Left forelimb (tissue), 1 donor: Measurements from ENCODE around the gene YEATS4.
A peak's percentile ranks its signal among the peaks of the same experiment; 100 is the strongest.

Source experiments
- DNase-seq: peaks from one replicate; pipeline ENCODE4 v3.0.0-alpha.2; 2018; ENCODE audit warnings: low spot score

The YEATS4 gene

DNA sequence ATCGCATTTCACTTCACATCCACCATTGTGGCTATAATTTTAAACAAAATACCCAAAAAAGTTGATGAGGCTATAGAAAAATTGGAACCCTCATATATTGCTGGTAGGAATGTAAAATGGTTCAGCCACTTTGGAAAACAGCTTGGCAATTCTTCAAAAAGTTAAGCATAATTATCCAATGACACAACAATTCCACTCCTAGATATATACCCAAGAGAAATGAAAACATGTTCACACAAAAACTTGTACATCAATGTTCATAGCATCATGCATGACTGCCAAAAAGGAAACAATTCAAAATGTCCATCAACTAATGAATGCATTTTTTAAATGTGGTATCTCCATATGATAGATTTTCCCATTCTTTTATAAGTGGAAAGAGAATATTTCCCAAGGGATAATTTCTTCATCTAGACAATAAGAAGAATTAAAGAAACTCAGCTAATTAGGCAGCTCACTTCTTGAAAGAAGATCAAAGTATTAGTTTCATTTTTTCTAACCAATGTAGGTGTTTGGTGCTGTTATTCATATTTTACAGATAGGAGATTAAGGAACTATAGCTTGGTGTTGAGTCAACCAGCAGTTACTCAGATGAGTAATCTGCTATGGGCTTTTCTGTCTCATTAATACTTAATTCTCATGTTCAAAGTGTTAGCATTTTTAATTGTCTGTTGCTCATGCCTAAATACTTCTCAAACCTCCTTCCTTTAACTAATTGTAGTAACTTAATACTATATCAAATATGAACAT is 32.8 kb downstream of the YEATS4 start:
- DNase-seq: no peak

DNA sequence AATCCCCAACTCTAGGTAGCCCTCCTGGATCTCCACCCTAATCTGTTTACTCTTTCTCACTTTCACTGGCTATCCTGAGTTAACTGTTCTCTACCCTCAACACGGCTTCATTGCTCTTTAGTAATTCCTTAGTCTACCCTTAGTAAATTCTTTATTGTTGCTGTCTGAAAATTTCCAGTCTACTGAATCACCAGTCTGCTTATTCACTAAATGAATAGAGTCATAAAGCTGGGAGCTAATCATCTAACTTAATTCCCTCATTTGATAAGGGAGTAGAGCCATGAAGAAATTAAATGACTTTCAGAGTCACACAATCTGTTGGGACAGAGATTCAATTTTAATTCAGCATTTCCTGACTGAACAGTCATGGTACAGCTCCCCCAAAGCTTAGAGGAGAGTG is 36.5 kb downstream of the YEATS4 start:
- no peak for DNase-seq

DNA sequence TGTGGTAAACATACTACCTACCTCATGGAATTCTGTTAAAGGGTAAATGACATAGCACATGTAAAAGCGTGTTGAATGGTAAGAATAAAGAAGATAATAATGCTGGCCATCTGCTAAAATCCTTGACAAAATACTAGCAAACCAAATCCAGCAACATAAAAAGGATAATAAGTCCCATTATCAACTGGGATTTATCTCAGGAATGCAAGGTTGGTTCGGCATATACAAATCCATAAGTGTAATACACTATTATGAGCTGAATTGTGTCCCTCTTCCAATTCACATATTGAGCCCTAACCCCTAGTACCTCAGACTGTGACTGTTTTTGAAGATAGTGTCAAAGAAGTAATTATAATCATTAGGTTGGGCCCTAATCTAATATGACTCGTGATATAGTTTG is 37.4 kb downstream of the YEATS4 start:
- DNase-seq: no peak

DNA sequence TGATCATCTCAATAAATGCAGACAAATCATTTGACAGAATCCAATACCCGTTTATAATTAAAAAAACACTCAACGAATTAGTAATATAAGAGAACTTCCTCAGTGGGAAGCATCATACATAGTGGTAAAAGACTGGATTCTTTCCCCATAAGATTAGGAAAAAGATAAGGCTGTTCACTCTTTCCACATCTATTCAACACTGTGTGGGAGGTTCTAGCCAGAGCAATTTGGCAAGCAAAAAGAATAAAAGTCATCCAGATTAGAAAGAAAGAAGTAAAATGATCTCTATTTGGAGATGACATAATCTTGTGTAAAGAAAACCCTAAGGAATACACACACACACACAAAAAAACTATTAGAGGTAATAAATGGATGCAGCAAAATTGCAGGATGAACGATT is 38.4 kb downstream of the YEATS4 start:
- DNase-seq: no peak

DNA sequence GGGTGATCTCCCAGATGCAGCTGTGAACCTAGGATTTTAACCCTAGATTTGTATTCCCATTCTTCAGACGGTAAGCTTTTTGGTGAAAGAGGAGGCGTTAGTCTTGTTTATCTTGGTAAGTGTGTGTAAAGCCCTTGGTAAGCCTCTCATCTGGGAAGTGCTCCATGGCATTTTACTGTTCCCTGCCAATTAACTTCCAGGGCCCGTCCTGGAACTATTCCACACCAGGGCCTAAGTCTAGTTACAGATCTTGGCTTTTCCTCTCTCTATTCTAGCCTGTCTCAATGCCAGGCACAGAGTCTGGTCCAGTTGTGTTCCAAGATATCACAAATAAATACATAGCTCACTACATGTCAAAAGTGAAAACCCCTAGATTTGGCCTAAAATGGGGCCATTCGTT is 42.4 kb downstream of the YEATS4 start:
- DNase-seq: no peak

DNA sequence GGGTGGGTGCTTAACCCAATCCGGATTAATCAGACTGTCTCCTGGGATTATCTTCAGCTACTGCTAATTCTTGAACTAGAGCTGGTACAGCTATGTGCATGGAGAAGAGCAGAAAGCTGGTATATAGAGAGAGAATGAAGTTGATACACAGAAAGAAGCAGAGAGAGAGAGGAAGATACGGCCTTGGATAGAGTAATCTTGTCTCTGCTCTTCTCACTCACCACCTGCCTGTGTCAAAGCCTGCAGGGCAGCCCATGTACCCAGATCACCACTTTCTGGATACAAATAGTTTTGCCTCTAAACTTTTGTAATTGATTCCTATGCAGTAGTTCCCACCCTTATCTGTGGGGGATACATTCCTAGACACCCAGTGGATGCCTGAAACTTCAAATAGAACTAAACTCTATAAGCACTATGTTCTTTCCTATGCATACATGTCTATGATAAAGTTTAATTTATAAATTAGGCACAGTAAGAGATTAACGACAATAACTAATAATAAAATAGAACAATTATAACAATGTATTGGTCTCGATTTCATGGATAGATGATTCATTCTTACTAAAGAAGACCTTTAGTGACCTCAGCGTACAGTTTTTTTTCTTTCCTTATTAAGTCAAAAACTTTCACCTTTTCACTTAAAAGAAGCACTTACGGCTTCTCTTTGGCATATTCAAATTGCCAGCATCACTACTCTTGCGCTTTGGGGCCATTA is 45.5 kb downstream of the YEATS4 start:
- no peak for DNase-seq

DNA sequence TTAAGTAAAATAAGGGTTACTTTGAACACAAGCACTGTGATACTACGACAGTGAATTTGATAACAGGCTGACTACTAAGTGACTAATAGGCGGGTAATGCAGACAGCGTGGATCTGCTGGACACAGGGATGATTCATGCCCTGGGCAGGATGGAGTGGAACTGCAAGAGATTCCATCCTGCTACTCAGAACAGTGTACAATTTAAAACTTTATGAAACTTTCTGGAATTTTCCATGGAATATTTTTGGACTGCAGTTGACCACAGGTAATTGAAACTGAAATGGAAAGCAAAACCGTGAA is 46.0 kb downstream of the YEATS4 start:
- DNase-seq: no peak

DNA sequence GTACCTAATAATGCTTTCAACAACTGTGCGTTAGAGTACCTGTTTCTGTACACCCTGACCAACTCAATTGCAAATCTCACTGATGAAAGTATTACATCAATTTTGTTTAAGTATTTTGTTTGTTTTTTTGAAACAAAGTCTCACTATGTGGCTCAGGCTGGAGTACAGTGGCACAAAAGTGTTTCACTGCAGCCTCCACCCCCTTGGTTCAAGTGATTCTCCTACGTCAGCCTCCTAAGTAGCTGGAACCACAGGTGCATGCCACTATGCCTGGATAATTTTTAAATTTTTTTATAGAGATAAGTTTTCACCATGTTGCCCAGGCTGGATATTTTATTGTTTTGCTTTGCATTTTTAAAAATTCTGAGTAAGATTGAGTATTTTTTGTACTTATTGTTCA is 46.7 kb downstream of the YEATS4 start:
- DNase-seq: no peak

DNA sequence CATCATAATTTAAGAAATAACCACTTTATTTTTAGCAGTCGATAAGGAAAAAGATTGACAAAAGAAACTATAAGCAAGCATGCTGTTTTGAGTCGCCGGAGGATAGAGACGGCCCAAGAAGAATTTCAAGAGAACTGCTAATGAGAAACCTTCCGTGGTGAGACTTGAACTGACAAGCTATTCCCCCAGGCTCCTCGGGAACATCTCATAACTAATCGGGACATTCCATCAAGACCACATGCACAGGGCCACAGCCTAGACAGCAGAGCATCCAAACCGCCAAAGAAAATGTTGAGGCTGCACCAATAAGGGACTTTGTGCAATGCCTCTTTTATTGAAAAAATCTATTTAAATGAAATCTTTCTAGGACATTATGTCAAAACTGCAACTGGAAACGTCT is 51.0 kb downstream of the YEATS4 start:
- DNase-seq: no peak

DNA sequence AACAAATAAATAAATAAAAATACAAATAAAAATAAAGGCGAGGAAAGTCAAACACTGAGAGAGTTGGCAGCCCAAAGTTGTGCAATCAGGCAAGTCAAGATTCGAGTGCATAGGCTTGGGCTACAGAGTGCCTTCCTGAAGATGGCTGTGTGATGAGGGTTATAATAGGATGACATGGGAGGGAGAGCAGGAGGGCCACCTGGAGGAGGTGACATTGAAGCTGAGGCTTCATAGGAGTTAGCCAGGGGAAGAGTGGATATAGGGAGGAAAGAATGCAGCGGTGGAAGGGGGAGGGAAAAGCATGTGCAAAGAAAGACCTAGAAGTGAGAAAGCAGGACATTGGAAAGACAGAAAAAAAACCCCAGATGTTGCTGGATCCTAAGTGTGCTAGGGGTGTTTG is 53.1 kb downstream of the YEATS4 start:
- DNase-seq: no peak

DNA sequence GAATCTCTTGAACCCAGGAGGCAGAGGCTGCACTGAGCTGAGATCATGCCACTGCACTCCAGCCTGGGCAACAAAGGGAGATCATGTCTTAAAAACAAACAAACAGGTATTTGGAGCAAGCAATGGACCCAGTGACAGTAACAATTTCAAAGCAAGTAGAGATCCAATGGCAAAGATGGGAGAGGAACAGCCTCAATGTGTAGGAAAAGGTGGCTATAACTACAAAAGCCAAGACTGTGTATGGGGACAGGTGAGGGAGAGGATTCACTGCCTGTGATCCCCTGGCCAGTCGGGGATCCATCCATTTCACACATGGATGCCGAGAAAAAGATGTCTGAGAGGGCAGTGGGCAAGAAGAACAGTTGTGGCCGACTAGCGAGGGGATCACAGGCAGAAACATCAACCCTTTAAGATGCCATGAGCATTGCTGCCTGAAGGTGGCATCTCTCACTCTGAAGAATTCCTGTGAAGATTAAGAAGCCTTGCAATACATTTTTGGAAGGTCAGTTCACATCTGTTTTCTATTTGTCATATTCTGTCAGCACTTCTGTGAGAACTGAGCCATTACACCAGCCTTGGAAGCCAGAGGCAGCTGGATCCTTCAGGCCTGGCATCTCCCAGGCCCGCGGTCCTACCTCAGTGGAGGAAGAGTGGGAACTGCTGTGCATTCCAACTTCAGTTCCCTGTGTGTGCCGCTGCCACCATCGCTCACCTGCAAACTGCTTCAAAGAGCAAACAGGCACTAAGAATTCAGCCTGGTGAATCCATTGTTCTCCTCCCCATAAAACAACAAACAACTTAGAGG is 56.1 kb downstream of the YEATS4 start:
- peak; percentile 66 for DNase-seq

DNA sequence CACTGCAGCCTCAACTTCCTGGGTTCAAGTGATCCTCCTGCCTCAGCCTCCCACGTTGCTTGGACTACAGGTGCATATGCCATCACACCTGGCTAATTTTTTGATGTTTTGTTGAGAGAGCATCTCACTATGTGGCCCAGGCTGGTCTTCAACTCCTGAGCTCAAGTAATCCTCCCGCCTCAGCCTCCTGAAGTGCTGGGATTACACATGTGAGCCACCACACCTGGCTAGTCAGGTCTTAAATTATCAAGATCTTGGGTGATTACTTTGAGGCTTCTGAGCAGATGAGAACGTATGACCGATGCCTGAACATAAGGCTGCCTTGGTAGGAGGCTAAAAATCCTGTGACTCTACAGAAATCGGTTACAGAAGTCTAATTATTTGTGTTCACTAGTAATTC is 57.7 kb downstream of the YEATS4 start:
- no peak for DNase-seq

DNA sequence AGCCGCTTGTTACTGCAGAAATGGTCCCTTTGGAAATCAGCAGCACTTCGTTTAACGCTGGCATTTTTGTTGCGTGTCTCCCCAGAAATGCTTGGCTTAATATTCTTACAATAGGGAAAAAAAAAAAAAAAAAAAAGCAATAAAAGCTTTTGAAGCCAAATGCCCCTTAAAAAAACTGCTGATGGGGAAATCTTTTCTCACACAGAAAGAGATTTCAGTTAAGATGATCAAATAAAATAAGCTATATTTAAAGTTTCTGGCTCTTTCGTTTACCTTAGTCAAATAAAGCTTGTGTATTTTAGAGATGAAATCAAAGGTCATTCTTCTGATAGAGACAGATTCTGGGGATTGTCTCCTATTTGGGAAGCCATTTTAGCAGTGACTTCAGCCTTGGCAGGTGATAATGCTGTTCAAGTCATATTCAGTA is 58.2 kb downstream of the YEATS4 start:
- DNase-seq: no peak

DNA sequence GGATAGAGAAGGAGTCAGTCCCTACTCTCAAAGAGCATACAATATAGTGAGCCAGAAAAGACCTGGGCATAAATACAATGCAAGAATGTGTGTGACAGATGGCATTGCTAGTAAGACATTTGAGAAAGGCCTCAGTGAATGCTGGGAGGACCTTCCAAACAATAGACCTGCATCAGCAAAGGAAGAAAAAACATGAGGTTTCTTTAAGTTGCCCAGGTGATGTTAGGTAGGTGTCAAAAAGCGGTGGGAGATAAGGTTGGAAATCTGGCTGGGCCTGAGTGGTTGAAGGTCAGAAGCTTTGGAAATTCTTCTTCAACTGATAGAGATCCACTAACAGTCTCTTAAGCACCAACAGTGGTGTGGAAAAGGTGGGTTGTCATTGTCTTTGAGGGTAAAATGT is 60.2 kb downstream of the YEATS4 start:
- DNase-seq: no peak

DNA sequence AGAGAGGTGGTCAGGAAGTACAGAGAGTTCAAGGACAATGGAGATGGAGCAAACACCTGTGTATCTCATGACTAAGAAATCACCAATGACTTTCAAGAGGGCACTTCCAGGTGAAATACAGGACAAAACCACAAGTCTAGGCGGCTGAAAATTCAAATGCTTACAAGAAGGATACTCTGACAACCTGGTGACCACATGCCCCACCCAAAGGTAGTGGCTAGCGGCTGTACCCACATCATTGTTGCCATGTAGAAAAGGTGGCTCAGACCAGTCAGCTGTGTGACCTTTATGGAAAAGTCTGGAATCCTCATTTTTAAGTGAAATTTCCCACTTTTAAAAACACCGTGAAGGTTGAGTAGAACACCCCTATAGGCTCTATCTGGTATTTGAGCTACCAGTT is 62.0 kb downstream of the YEATS4 start:
- DNase-seq: no peak

DNA sequence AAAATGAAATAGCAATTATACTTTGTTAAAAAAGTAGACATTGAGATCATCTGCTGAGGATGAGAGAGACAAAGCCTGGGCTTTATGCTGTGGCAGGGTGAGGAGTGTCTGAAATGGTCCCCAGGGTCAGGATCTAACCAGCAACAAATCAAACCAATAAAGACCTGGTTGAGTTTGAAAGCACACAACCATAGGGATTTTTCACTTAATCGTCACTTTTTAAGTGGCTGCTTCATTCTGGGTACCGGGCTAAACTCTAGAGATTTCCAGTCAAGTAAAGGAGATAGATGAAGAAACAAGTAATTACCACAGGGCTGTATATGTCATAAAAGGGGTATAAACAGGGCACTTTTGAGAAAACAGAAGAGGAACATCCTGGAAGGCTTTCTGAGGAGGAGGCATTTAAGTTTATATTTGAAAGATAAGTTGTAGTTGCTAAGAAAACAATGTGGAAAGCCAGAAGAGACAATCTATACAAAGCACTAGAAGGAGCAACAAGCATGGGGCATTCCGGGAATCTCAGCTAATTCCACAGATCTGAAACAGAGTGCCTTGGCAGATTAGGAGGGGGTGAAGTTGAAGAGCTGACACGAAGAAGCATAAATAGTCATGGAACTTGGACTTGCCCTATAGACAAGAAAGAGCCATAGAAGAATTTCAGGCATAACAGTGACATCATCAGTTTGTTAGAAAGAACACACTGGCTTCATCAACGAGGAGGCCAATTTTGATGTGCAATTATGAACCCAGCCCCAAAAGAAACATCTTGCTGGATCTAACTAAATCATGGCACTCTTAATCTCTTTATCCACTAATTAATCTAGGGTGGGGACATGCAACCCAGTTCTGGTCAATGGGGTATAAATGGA is 63.7 kb downstream of the YEATS4 start:
- no peak for DNase-seq

DNA sequence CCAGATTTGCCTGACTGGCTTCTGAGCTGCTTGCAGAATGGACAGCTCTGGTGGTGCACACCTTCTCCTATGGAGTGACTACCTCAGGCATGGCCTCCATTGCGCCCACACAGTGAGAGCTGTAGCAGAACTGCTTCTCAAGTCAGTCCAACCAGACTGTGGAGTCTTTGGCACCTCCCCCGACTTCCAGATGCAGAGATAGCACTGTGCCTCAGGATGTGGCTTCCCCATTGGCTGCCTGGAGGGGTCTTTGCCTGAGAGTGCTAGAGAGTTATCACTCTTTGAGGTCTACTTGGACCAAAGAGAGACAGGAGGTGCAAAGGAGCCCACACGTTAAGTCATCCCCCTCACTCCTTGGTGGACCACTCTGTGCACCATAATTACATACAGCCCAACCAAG is 65.9 kb downstream of the YEATS4 start:
- no peak for DNase-seq

DNA sequence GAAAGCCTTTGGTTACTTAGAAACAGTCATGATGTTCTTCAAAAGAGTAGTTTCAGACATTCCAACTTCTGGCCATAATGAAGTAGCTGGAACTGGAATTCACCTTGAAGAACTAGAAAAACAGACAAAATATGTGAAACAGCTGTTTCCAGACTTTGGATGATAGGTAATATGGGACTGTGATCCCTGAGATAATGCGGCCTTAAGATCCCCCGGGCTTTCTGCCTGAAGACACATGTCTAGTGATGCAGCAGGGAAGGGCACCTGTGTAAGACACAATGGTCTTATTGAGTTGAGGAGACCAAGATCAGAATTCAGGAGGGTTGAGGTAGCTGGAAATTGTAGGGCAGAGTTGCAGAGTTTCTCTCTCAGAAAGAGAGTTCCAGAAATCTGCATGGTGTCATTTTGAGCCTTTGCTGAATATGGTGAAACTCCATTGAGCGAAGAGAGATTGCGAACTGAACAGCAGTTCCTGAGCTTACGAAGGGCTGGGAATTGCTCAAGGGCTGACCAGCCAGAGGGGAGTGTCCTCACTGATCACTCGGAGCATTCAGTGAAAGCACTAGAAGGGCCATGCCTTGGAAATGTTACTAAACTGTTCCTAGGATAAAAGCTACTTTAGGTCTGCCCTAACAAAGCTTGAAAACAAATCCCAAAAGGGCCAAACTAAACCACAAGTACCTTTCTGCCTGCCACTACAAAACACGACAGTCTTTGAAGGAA is 69.0 kb downstream of the YEATS4 start:
- DNase-seq: no peak

DNA sequence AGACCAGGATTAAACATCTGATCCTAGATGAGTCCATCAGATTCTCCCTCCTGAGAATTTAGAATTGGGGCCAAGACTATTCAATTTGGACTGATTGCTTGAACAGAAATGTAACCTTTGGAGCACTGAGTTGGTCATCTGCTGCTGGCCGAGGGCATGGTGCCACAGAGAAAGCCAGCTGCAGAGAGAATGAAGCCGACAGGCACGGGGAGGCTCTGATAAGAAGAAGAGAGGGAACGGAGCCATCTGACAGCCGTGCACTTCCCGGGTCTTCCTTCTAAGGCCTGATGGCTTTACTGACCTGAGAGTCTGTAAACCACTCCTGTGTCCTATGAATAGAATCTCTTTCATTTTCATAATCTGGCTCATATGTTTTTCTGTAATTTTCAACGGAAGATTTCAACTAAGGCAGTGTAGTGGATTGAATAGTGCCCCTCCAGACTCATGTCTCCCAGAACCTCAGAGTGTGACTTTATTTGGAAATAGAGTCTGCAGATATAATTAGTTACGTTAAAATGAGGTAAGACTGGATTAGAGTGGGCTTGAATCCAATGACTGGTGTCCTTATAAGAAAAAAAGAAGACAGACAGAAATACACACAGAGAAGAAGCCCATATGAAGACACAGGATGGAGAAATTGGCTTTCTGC is 71.5 kb downstream of the YEATS4 start:
- DNase-seq: no peak

DNA sequence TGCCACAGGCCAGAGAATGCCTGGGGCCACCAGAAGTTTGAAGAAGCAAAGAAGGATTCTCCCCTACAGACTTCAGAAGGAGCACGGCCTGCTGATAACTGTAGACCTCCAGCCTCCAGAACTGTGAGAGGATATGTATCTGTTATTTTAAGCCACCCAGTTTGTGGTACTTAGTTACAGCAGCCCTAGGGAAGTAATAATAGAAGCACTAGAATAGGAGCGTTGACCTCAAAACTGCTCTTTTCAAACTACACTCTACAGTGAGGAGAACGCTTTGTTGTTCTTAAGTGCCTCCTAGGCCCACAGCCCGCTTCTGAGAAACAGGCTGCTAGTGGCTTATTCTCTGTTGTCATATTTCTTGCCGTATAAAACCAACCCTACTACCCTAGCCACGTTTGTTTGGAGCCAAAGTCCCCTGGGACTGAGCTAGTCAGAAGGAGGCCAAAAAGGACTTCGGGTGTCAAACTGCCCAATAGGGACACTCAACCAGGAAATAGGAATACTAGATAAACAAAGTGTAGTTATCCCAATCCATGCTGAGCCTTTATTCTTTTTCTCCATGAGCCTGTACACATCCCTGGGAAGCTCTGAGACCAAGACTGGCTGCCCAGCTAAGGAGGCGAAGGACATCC is 72.2 kb downstream of the YEATS4 start:
- DNase-seq: no peak

DNA sequence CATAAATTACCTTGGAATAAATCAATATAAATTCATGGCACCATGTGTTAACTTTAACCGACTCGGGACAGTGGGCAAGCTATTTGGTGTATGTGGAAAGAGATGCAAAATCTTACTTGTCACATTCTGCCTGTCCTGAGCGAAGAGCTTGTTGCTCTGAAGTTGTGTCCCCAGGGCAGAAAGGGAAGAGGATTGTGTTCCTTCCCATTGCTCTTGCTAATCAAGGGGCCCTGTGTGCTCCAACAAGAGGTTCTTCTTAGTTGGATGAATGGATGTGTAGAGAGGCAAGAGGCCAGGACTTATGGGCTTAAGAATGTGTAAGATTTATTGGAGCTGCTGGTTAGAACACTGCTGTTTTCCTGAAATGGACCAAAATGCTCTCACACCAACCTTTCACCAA is 74.1 kb downstream of the YEATS4 start:
- DNase-seq: no peak
